CD8-positive, alpha-beta memory T cell (primary cell): ENCODE data around the gene USP27X. TPM values are rescaled to one million over a fixed set of nuclear protein-coding genes. Genes with fewer than 3 reads are reported as not detected.
A peak's percentile ranks its signal among the peaks of the same experiment; 100 is the strongest.

Experiments
- CTCF ChIA-PET: fragments of 350-600 bp; sonication (Branson Sonifier 250); formaldehyde crosslinking; loops from one replicate; lab custom pipeline; 2021; ENCODE audit warnings: antibody characterized with exemption; lab: Charles Lee
- POLR2A ChIA-PET: fragments of 350-600 bp; sonication (Branson Sonifier 250); formaldehyde crosslinking; loops from one replicate; lab custom pipeline; 2021; ENCODE audit warnings: antibody characterized with exemption; lab: Charles Lee
- DNase-seq, 5 donors: peaks; one replicate each; pipeline versions ENCODE4 v3.0.0 to v3.0.0-alpha.2; 2020 to 2022; ENCODE audit warnings: mixed read lengths in 1 of 5
- H3K27ac ChIP-seq: one replicate; pipeline ENCODE4 v1.7.0; 2013; ENCODE audit warnings: low read depth, mild to moderate bottlenecking, low read length, moderate library complexity
- H3K27me3 ChIP-seq: 2 replicates; pipeline ENCODE4 v1.7.0; 2013; ENCODE audit warnings: low read length, mild to moderate bottlenecking; ENCODE audit not compliant: insufficient read depth, poor library complexity, severe bottlenecking
- H3K36me3 ChIP-seq: 2 replicates; pipeline ENCODE4 v1.7.0; 2013; ENCODE audit warnings: mild to moderate bottlenecking, low read length, moderate library complexity; ENCODE audit not compliant: insufficient read depth
- H3K4me1 ChIP-seq: 2 replicates; pipeline ENCODE4 v1.7.0; 2013; ENCODE audit warnings: mild to moderate bottlenecking, low read length, moderate library complexity; ENCODE audit not compliant: insufficient read depth
- H3K4me3 ChIP-seq: 2 replicates; pipeline ENCODE4 v1.7.0; 2013; ENCODE audit warnings: mild to moderate bottlenecking, low read length
- H3K9me3 ChIP-seq: 2 replicates; pipeline ENCODE4 v1.7.0; 2013; ENCODE audit warnings: mild to moderate bottlenecking, low read length
- H3K27ac Mint-ChIP-seq, 8 donors: one replicate each; pipeline ENCODE4 v1.8.0; 2020 to 2021; ENCODE audit warnings: mixed read lengths in 8 of 8, mild to moderate bottlenecking in 6 of 8, inconsistent platforms in 3 of 8, moderate library complexity in 3 of 8
- H3K27me3 Mint-ChIP-seq, 2 donors: one replicate each; pipeline ENCODE4 v1.8.0; 2020 to 2021; ENCODE audit warnings: mixed read lengths in 2 of 2, mild to moderate bottlenecking in 1 of 2, moderate library complexity in 1 of 2
- H3K36me3 Mint-ChIP-seq, 3 donors: one replicate each; pipeline ENCODE4 v1.8.0; 2020 to 2021; ENCODE audit warnings: mixed read lengths in 3 of 3, inconsistent platforms in 1 of 3, mild to moderate bottlenecking in 1 of 3
- H3K4me1 Mint-ChIP-seq, 3 donors: one replicate each; pipeline ENCODE4 v1.8.0; 2020 to 2021; ENCODE audit warnings: mixed read lengths in 3 of 3, inconsistent platforms in 1 of 3, mild to moderate bottlenecking in 1 of 3
- H3K4me3 Mint-ChIP-seq, 7 donors: one replicate each; pipeline ENCODE4 v1.8.0; 2020 to 2021; ENCODE audit warnings: mixed read lengths in 7 of 7, mild to moderate bottlenecking in 6 of 7, moderate library complexity in 4 of 7, inconsistent platforms in 2 of 7
- H3K9me3 Mint-ChIP-seq, 5 donors: one replicate each; pipeline ENCODE4 v1.8.0; 2020 to 2022; ENCODE audit warnings: mixed read lengths in 5 of 5, mild to moderate bottlenecking in 3 of 5, moderate library complexity in 2 of 5, inconsistent platforms in 1 of 5
- polyA plus RNA-seq: library from polyadenylated mRNA; unstranded; fragments of 300-500 nt; fragmentation: Illumina TruSeq; gene quantifications from one replicate; pipeline ENCODE4 v1.2.3, GENCODE V29; 2021
- total RNA-seq, 2 experiments: library from RNA; stranded (reverse); gene quantifications; one replicate each; pipeline ENCODE4 v1.2.3, GENCODE V29; 2021

The USP27X gene
- total and polyA plus RNA-seq, 3 experiments from 2014 or later: 0.69 to 1.7 (median 1.7) TPM

- Mint-ChIP-seq H3K4me3 (peak overlapping the region in 3 of 7 donors; percentile 25 to 77 (median 35)), H3K27ac (peak overlapping the region in 7 of 8 donors; percentile 42 to 84 (median 70)), H3K4me1 (peaks cover 13 to 27% (median 18%) of the 10 kb centered on the region in 3 donors), H3K36me3 (peaks cover 0 to 3% (median 0%) of the 10 kb centered on the region in 3 donors), H3K27me3 (peaks cover 2 to 4% of the 10 kb centered on the region in 2 donors), H3K9me3 (no peaks in the 10 kb centered on the region)
- DNase-seq: peak in 1 of 5 donors; percentile 26
- Histone ChIP-seq H3K4me3 (no peak overlapping the region), H3K36me3 (no peaks in the 10 kb centered on the region), H3K27me3 (no peaks in the 10 kb centered on the region), H3K4me1 (peaks cover 18% of the 10 kb centered on the region), H3K27ac (no peak overlapping the region), H3K9me3 (no peaks in the 10 kb centered on the region)
- ChIA-PET POLR2A (no interaction called here), CTCF (interaction anchor here (1.4 kb wide), 1 partner anchor 45 kb away, joined by 4 read pairs; the partner anchor contains the start of gene CLCN5)
Measured at GRCh38 chrX:49876750-49877149, 2.5 kb upstream of the USP27X start.

- Mint-ChIP-seq H3K4me3 (peak overlapping the region in 2 of 7 donors; percentile 50 to 69), H3K27ac (peak overlapping the region in 7 of 8 donors; percentile 48 to 91 (median 74)), H3K4me1 (peaks cover 15 to 33% (median 22%) of the 10 kb centered on the region in 3 donors), H3K9me3 (no peaks in the 10 kb centered on the region), H3K27me3 (peaks cover 0 to 4% of the 10 kb centered on the region in 2 donors), H3K36me3 (peaks cover 0 to 3% (median 0%) of the 10 kb centered on the region in 3 donors)
- Histone ChIP-seq H3K36me3 (no peaks in the 10 kb centered on the region), H3K4me3 (no peak overlapping the region), H3K27ac (no peak overlapping the region), H3K4me1 (peaks cover 18% of the 10 kb centered on the region), H3K9me3 (no peaks in the 10 kb centered on the region), H3K27me3 (no peaks in the 10 kb centered on the region)
- POLR2A ChIA-PET: no interaction called here
- no peak for DNase-seq
- CTCF ChIA-PET: interaction anchor here (1.4 to 2.8 kb wide), 2 partner anchors 44 to 45 kb away, joined by 4 to 12 read pairs; partner anchors contain the start of gene CLCN5
Measured at GRCh38 chrX:49877397-49878101, 1.7 kb upstream of the USP27X start.

GRCh38 chrX:49878128-49878833 is 1.0 kb upstream of the USP27X start:
- ChIA-PET POLR2A (no interaction called here), CTCF (interaction anchor here (1.0 to 2.8 kb wide), 5 partner anchors 11 to 685 kb away, joined by 3 to 12 read pairs (median 3); partner anchors contain the start of gene CLCN5)
- H3K4me1 Mint-ChIP-seq: peaks cover 15 to 40% (median 22%) of the 10 kb centered on the region in 3 donors
- peak overlapping the region in 6 of 7 donors; percentile 69 to 81 (median 80) for H3K4me3 Mint-ChIP-seq
- no peaks in the 10 kb centered on the region for H3K9me3 Mint-ChIP-seq
- H3K27ac Mint-ChIP-seq: peak overlapping the region in 5 of 8 donors; percentile 17 to 91 (median 70)
- Histone ChIP-seq H3K9me3 (no peaks in the 10 kb centered on the region), H3K4me3 (peak overlapping the region; percentile 51), H3K27me3 (no peaks in the 10 kb centered on the region), H3K4me1 (peaks cover 18% of the 10 kb centered on the region), H3K27ac (no peak overlapping the region), H3K36me3 (no peaks in the 10 kb centered on the region)
- H3K36me3 Mint-ChIP-seq: peaks cover 0 to 3% (median 0%) of the 10 kb centered on the region in 3 donors
- no peak for DNase-seq
- peaks cover 0 to 2% of the 10 kb centered on the region in 2 donors for H3K27me3 Mint-ChIP-seq

GRCh38 chrX:49879656-49880277 is 483 bp downstream of the USP27X start:
- peak overlapping the region; percentile 9 for H3K27ac ChIP-seq
- peaks cover 0 to 3% (median 0%) of the 10 kb centered on the region in 3 donors for H3K36me3 Mint-ChIP-seq
- H3K9me3 ChIP-seq: no peaks in the 10 kb centered on the region
- H3K4me3 Mint-ChIP-seq: peak overlapping the region; percentile 77 to 90 (median 82)
- peaks cover 18% of the 10 kb centered on the region for H3K4me1 ChIP-seq
- H3K27me3 Mint-ChIP-seq: peaks cover 0 to 2% of the 10 kb centered on the region in 2 donors
- peaks cover 19 to 48% (median 22%) of the 10 kb centered on the region in 3 donors for H3K4me1 Mint-ChIP-seq
- no peaks in the 10 kb centered on the region for H3K27me3 ChIP-seq
- H3K36me3 ChIP-seq: no peaks in the 10 kb centered on the region
- peak overlapping the region; percentile 54 to 92 (median 68) for H3K27ac Mint-ChIP-seq
- peak overlapping the region; percentile 60 for H3K4me3 ChIP-seq
- peak in 1 of 5 donors; percentile 18 for DNase-seq
- no peaks in the 10 kb centered on the region for H3K9me3 Mint-ChIP-seq
- ChIA-PET CTCF (interaction anchor here (0.9 to 2.8 kb wide), 5 partner anchors 9 to 687 kb away, joined by 3 to 12 read pairs (median 3); partner anchors contain the start of gene CLCN5), POLR2A (interaction anchor here (1.0 kb wide), 1 partner anchor 43 kb away, joined by 3 read pairs; the partner anchor contains the start of gene CLCN5)

- peaks cover 18% of the 10 kb centered on the region for H3K4me1 ChIP-seq
- H3K4me3 Mint-ChIP-seq: peak overlapping the region in 2 of 7 donors; percentile 9 to 34
- no peak overlapping the region for H3K4me3 ChIP-seq
- no peak for DNase-seq
- H3K27ac ChIP-seq: no peak overlapping the region
- H3K9me3 ChIP-seq: no peaks in the 10 kb centered on the region
- no peaks in the 10 kb centered on the region for H3K36me3 ChIP-seq
- POLR2A ChIA-PET: no interaction called here
- H3K27me3 Mint-ChIP-seq: peaks cover 0 to 2% of the 10 kb centered on the region in 2 donors
- no peaks in the 10 kb centered on the region for H3K9me3 Mint-ChIP-seq
- peaks cover 0 to 3% (median 0%) of the 10 kb centered on the region in 3 donors for H3K36me3 Mint-ChIP-seq
- peaks cover 19 to 48% (median 22%) of the 10 kb centered on the region in 3 donors for H3K4me1 Mint-ChIP-seq
- CTCF ChIA-PET: no interaction called here
- no peaks in the 10 kb centered on the region for H3K27me3 ChIP-seq
- H3K27ac Mint-ChIP-seq: no peak overlapping the region
Measured at GRCh38 chrX:49880668-49881067, 1.4 kb downstream of the USP27X start.

- no peak overlapping the region for H3K27ac ChIP-seq
- peaks cover 18% of the 10 kb centered on the region for H3K4me1 ChIP-seq
- H3K4me3 ChIP-seq: no peak overlapping the region
- no peaks in the 10 kb centered on the region for H3K9me3 ChIP-seq
- peak; percentile 22 to 65 (median 32) for DNase-seq
- H3K9me3 Mint-ChIP-seq: no peaks in the 10 kb centered on the region
- H3K27me3 ChIP-seq: no peaks in the 10 kb centered on the region
- POLR2A ChIA-PET: no interaction called here
- H3K27me3 Mint-ChIP-seq: peaks cover 0 to 4% of the 10 kb centered on the region in 2 donors
- peak overlapping the region in 1 of 7 donors; percentile 64 for H3K4me3 Mint-ChIP-seq
- peak overlapping the region in 2 of 8 donors; percentile 2 to 19 for H3K27ac Mint-ChIP-seq
- H3K4me1 Mint-ChIP-seq: peaks cover 15 to 37% (median 16%) of the 10 kb centered on the region in 3 donors
- peaks cover 0 to 3% (median 0%) of the 10 kb centered on the region in 3 donors for H3K36me3 Mint-ChIP-seq
- CTCF ChIA-PET: interaction anchor here (1.5 to 1.7 kb wide), 2 partner anchors 36 to 38 kb away, joined by 6 read pairs; partner anchors contain the start of gene CLCN5
- no peaks in the 10 kb centered on the region for H3K36me3 ChIP-seq
Measured at GRCh38 chrX:49884290-49884862, 5.1 kb downstream of the USP27X start.

- Histone ChIP-seq H3K27ac (no peak overlapping the region), H3K27me3 (no peaks in the 10 kb centered on the region), H3K4me3 (no peak overlapping the region), H3K9me3 (no peaks in the 10 kb centered on the region), H3K4me1 (no peaks in the 10 kb centered on the region), H3K36me3 (no peaks in the 10 kb centered on the region)
- CTCF ChIA-PET: no interaction called here
- Mint-ChIP-seq H3K36me3 (peaks cover 0 to 9% (median 0%) of the 10 kb centered on the region in 3 donors), H3K4me3 (no peak overlapping the region), H3K27me3 (peaks cover 14 to 25% of the 10 kb centered on the region in 2 donors), H3K9me3 (peaks cover 8 to 10% (median 9%) of the 10 kb centered on the region in 5 donors), H3K4me1 (no peaks in the 10 kb centered on the region), H3K27ac (no peak overlapping the region)
- POLR2A ChIA-PET: no interaction called here
- DNase-seq: no peak
Measured at GRCh38 chrX:49892542-49892941, 13.3 kb downstream of the USP27X start.
